Stimulated activated CD4-positive, alpha-beta T cell treated with anti-CD3 and anti-CD28 coated beads, TNF-alpha, amount 100 ng/mL, for 48 hours (primary cell): Measurements from ENCODE around the gene OR13C3.
"Not testable (repeated sequence)": the region's sequence is repeated elsewhere in the genome, so short reads cannot be mapped to it uniquely, and the experiment has no call there.

Source experiments
- DNase-seq, 3 donors: peaks; one replicate each; pipeline ENCODE4 v3.0.0-alpha.2; 2020; ENCODE audit warnings: low read depth in 3 of 3

OR13C3 gene

GRCh38 chr9:104536756-104537155 lies at the start of gene OR13C3:
OR13C3 (minus strand) TSS chr9:104536856; CDS start chr9:104536723, 133 bp downstream.
- no peak for DNase-seq

DNA sequence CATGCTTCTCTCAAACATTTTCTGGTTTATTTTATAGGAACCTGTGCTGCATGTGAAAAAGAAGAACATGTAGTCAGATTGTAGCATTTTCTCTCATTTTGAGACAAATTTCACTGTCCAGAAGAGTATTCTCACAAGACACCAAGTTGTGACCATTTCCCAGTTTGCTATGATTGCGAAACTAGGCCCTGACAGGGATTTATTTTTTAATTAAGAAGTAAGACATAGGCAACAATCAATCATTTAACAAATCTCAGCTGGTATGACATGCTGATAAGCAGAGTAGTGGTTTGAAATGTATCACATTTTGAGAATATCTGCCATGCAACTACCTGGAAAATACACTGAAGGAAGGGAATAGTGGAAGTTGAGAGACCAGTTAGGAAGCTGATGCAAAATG lies 43.9 kb upstream of the OR13C3 start:
- no peak for DNase-seq

DNA sequence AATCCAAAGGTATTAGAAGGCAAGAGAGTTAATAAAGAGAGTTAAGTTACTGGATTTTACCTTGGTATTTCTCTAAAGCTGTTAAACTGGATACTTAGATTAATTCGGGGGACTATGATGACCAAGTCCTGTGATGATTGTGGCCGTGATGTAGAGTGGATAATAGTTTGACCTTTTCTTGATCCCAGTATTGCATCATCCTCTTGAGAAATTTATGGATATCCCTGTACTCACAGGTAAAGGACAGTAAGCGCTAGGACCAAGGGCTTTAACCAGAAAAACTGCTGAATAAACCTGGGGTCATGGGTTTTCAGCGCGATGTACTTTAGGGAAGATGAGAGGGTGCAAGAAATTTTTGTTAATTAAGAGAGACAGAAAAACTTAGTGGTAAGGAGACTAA lies 40.6 kb upstream of the OR13C3 start:
- no peak for DNase-seq

GRCh38 chr9:104575456-104575855 lies 38.8 kb upstream of the OR13C3 start:
- no peak for DNase-seq

DNA sequence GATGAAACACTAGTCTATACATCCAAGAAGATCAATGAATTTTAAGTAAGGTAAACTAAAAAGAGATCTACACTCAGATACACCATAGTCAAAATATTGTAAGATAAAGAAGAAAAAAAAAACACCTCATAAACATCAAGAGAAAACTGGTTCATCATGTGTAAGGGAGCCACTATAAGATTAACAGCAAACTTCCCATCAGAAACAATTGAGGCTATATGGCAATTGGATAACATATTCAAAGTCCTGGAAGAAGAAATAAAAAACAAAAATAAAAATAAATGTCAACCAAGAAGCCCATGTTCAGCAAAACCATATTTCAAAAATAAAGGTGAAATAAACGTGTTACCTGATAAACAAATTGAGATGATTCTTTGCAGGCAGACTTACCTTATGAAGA lies 36.0 kb upstream of the OR13C3 start:
- no peak for DNase-seq

- DNase-seq: no peak
Measured at GRCh38 chr9:104568868-104569267, 32.2 kb upstream of the OR13C3 start, which contains the start of gene OR13C8. OR13C8 (plus strand) TSS chr9:104569168; CDS start chr9:104569168, 0 bp downstream.

GRCh38 chr9:104564358-104564757 lies 27.7 kb upstream of the OR13C3 start:
- no peak for DNase-seq

DNA sequence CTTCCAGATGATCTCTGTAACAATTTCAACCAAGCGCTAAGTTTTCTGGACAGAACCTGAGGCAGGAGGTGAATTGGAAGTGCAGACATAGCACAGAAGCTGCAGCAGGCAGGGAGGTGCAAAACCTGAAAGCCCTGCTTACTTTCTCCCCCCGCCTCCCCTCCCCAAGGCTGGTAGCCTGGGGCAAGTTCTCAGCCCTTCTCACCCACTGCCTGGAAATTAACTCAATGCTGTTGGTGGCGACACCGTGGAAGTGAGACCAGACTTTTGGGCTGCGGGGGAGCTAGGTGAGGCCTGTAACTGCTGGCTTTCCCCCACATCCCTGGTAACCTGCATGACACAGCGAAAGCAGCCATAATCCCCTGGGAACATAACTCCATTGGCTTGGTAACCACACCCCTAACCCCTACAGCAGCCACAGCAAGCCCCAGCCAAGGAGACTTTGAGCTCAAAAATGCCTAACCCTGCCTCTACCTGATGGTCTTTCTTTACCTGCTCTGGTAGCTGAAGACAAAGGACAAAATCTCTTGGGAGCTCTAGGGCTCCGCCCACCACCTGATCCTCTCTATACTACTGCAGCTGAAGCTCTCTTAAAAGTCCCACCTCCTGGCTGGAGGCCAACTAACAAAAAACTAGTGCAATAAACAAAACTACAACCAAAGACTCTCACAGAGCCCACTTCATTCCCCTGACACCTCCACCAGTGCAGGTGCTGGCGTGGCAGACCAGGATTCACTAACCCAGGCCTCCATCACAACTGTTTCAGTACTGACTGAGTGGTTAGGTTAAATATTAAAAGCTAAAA lies 20.4 kb upstream of the OR13C3 start:
- DNase-seq: no peak

- no peak for DNase-seq
Measured at GRCh38 chr9:104555521-104555920, 18.9 kb upstream of the OR13C3 start.

DNA sequence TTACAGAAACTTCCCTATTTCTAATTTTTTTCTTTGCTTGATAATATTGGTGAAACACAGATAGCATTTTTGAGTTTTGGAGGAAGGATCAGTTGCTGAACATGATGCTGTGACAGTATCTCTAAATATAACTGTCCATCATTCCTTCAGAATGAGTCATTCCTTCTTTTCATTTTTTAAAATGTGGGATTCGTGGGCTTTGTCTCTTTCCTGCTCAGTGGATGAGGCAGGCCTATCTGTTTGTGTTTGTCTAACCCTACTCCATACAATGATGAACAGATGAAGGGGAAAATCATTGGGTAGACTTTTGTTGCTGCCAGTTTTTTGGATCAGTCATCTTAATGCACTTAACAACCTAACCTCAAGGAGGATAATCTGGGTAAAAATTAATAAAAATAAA lies 16.6 kb upstream of the OR13C3 start:
- no peak for DNase-seq

DNA sequence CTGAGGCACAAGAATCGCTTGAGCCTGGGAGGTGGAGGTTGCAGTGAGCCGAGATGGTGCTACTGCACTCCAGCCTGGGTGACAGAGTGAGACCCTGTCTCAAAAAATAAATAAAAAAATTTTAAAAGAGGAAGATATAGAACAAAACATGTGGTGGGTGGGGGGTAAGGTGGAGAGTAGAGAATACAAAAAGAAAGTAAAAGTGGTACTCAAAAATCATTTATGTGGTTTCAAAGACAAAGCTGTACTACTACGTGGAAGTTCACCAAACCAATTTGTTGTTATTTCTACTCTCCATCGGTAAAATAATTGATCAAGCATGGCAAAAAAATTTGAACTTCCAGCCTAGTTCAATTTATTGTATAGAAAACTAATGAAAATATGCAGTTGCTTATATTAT lies 8.0 kb upstream of the OR13C3 start:
- DNase-seq: no peak

DNA sequence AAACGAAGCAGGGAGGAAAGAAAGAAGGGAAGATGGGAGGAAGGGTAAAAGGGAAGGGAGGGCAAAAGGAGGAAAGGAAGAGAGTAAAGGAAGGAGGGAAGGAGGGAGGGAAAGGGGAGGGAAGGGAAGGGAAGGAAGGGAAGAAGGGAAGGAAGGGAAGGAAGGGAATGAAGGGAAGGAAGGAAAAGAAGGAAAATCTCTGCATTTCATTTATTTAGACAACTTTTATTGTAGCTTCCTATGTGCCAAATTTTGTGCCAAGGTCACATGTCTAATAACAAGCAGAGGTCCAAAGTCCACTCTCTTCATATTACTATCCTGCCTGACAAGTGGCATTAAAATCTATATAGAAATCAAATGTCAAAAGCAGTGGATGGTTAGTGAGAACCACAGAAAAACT lies 2.6 kb upstream of the OR13C3 start:
- DNase-seq: no peak

GRCh38 chr9:104527109-104527508 lies 9.5 kb downstream of the OR13C3 start, which contains the start of gene OR13C4:
OR13C4 (minus strand) TSS chr9:104527209; CDS start chr9:104527209, 0 bp downstream.
- DNase-seq: no peak

- not testable (repeated sequence) for DNase-seq
Measured at GRCh38 chr9:104520241-104520640, 16.4 kb downstream of the OR13C3 start.

- no peak for DNase-seq
Measured at GRCh38 chr9:104514901-104515300, 21.8 kb downstream of the OR13C3 start.

DNA sequence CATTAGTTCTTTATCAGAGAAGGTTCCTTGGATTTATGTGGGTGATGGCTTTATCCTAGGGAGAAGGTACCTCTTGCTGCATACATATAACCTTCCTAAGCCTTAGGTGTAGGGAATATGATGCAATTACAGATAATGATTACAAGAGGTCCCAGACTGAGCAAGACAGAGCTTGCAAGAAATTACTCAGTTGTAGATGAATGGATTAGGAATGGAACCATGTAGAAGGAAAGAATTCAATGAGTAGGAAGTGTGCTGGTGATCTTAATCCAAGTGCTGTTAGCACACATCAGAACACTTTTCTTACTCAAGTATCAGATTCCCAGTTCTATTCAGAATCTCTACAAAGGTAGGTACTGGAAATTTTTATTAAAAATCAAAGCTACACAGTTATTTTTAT lies 30.1 kb downstream of the OR13C3 start:
- DNase-seq: no peak

GRCh38 chr9:104503963-104504362 lies 32.7 kb downstream of the OR13C3 start, which contains the start of gene OR13F1:
OR13F1 (plus strand) TSS chr9:104504263; CDS start chr9:104504263, 0 bp downstream.
- no peak for DNase-seq

- DNase-seq: no peak
Measured at GRCh38 chr9:104503440-104503839, 33.2 kb downstream of the OR13C3 start.

GRCh38 chr9:104494808-104495207 lies 41.8 kb downstream of the OR13C3 start:
- DNase-seq: no peak
